ENCODE data around the gene TCAF1. TPM values are rescaled to one million over a fixed set of nuclear protein-coding genes. Genes with fewer than 3 reads are reported as not detected.

The TCAF1 gene
- polyA plus RNA-seq, 1 donor from 2014 or later = 172 TPM

DNA sequence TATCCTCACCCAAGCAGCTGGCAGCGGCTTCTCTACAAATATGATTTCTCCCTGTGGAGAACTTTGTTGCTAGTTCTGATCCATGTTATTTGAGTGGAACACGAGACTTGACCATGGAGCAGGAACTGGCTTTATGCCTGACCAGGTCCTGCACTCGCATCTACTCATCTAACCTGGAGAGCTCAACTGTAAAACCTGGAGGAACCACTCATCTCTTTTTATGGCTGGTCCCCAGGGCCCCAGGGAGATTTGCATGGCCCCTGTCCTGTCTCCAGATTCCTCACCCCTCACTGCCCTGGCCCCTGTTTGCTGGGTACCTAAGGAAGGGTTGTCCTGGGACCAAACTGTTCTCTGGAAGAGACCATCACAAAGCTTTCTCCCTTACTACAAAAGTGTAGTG, 16.0 kb downstream of the TCAF1 start:
- Histone ChIP-seq H3K9me2 (ENCODE audit: insufficient read depth, low read length) (no peaks in the 10 kb centered on the region), H3F3A (ENCODE audit: insufficient read depth, low read length, poor library complexity, severe bottlenecking) (peaks cover 8% of the 10 kb centered on the region), H3K4me3 (ENCODE audit: low read length) (peak overlapping the region; percentile 88), H3K27me3 (ENCODE audit: insufficient read depth, low read depth, low read length) (no peaks in the 10 kb centered on the region), H3K36me3 (ENCODE audit: insufficient read depth, low read length) (no peaks in the 10 kb centered on the region), H3K27ac (ENCODE audit: low read length) (no peak overlapping the region), H2AFZ (ENCODE audit: low read depth, low read length) (no peak overlapping the region), H3K9me3 (ENCODE audit: low read length) (no peaks in the 10 kb centered on the region), H3K79me2 (replicated peaks; ENCODE audit: insufficient read depth, low read length) (peaks cover 43% of the 10 kb centered on the region), H3K4me2 (ENCODE audit: low read length) (peak overlapping the region; percentile 35), H4K20me1 (ENCODE audit: insufficient read depth) (no peaks in the 10 kb centered on the region), H3K9ac (ENCODE audit: low read length) (no peak overlapping the region)
- TF ChIP-seq SMC3 (conservative IDR thresholded peaks at IDR 0.05; ENCODE audit: poor library complexity) (no peak), TAF1 (IDR thresholded peaks at IDR 0.05; ENCODE audit: low read depth) (no peak), RAD21 (conservative IDR thresholded peaks at IDR 0.05) (no peak), EZH2 (IDR thresholded peaks at IDR 0.05; ENCODE audit: borderline replicate concordance, insufficient read depth, low read length, poor library complexity, severe bottlenecking) (no peak), POLR2AphosphoS5 (IDR thresholded peaks at IDR 0.05) (no peak)
- TF ChIP-seq, protein P1, sequence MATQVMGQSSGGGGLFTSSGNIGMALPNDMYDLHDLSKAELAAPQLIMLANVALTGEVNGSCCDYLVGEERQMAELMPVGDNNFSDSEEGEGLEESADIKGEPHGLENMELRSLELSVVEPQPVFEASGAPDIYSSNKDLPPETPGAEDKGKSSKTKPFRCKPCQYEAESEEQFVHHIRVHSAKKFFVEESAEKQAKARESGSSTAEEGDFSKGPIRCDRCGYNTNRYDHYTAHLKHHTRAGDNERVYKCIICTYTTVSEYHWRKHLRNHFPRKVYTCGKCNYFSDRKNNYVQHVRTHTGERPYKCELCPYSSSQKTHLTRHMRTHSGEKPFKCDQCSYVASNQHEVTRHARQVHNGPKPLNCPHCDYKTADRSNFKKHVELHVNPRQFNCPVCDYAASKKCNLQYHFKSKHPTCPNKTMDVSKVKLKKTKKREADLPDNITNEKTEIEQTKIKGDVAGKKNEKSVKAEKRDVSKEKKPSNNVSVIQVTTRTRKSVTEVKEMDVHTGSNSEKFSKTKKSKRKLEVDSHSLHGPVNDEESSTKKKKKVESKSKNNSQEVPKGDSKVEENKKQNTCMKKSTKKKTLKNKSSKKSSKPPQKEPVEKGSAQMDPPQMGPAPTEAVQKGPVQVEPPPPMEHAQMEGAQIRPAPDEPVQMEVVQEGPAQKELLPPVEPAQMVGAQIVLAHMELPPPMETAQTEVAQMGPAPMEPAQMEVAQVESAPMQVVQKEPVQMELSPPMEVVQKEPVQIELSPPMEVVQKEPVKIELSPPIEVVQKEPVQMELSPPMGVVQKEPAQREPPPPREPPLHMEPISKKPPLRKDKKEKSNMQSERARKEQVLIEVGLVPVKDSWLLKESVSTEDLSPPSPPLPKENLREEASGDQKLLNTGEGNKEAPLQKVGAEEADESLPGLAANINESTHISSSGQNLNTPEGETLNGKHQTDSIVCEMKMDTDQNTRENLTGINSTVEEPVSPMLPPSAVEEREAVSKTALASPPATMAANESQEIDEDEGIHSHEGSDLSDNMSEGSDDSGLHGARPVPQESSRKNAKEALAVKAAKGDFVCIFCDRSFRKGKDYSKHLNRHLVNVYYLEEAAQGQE (IDR thresholded peaks at IDR 0.05; ENCODE audit: borderline replicate concordance) = no peak

DNA sequence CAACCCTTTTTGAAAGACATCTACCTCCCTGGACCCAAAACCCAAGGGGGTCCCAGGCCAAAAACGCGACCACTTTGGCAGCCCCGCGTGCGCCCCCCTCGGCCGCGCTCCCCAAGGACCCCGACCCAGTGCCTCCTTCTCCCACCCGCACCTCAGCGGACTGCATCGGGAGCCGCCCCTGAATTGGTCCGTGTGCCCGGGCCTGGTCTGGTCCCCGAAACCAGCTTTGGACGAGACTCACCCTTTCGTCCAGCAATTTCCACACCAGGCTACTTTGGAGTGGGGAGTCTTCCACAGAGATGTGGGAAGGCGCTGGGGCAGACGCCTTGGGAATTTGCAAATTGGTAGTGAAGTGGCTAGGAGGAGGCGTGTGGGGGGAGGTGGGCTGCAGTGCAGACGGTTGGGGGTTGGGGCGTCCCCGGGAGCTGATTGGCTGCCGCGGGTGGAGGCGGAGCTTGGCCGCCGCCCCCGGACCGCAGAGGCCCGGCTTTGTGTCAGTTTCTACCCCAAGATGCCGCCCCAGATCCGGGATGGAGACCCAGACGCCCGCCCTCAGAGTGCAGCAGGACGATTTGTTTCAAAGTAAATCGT, 16.9 kb downstream of the TCAF1 start:
- no peaks in the 10 kb centered on the region for H3K9me2 ChIP-seq (ENCODE audit: insufficient read depth, low read length)
- peaks cover 8% of the 10 kb centered on the region for H3F3A ChIP-seq (ENCODE audit: insufficient read depth, low read length, poor library complexity, severe bottlenecking)
- H3K9me3 ChIP-seq (ENCODE audit: low read length) = no peaks in the 10 kb centered on the region
- no peaks in the 10 kb centered on the region for H4K20me1 ChIP-seq (ENCODE audit: insufficient read depth)
- TF ChIP-seq, protein P1 (IDR thresholded peaks at IDR 0.05; ENCODE audit: borderline replicate concordance) = peak; percentile 81
- TF ChIP-seq EP300 (conservative IDR thresholded peaks at IDR 0.05; ENCODE audit: poor library complexity, severe bottlenecking) (peak; percentile 60), RAD21 (conservative IDR thresholded peaks at IDR 0.05) (peak; percentile 29), CTCF (IDR thresholded peaks at IDR 0.05; ENCODE audit: poor library complexity, severe bottlenecking) (peak; percentile 32), SMC3 (conservative IDR thresholded peaks at IDR 0.05; ENCODE audit: poor library complexity) (peak; percentile 46), EZH2 (IDR thresholded peaks at IDR 0.05; ENCODE audit: borderline replicate concordance, insufficient read depth, low read length, poor library complexity, severe bottlenecking) (no peak), POLR2AphosphoS5 (IDR thresholded peaks at IDR 0.05) (peak; percentile 96), MXI1 (conservative IDR thresholded peaks at IDR 0.05; ENCODE audit: poor library complexity, severe bottlenecking) (peak; percentile 42), TAF1 (IDR thresholded peaks at IDR 0.05; ENCODE audit: low read depth) (peak; percentile 89)
- peaks cover 44% of the 10 kb centered on the region for H3K79me2 ChIP-seq (replicated peaks; ENCODE audit: insufficient read depth, low read length)
- H3K4me3 ChIP-seq (ENCODE audit: low read length) = peak overlapping the region; percentile 88
- H2AFZ ChIP-seq (ENCODE audit: low read depth, low read length) = peak overlapping the region; percentile 89
- peak overlapping the region; percentile 94 for H3K9ac ChIP-seq (ENCODE audit: low read length)
- H3K27ac ChIP-seq (ENCODE audit: low read length) = peak overlapping the region; percentile 98
- H3K27me3 ChIP-seq (ENCODE audit: insufficient read depth, low read depth, low read length) = no peaks in the 10 kb centered on the region
- no peaks in the 10 kb centered on the region for H3K36me3 ChIP-seq (ENCODE audit: insufficient read depth, low read length)
- H3K4me2 ChIP-seq (ENCODE audit: low read length) = peak overlapping the region; percentile 86

Data from neural cell (in vitro differentiated cells).